ENCODE results near the gene SRBD1.

DNA sequence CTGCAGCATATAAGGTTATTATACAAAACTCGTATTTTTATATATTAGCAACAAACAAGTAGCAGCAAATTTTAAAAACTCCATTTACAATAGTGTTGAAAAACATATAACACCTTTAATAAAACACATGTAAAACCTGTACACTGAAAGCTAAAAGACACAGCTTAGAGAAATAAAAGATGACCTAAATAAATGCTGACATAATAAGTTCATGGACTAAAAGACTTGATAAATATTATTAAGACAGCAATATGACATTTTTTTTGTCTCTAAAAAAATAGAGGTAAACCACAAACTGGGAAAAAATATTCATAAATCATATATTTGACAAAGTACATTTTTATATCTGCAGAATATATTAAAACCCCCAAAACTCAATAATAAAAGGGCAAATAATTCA is 201.4 kb downstream of the SRBD1 start:
- no peak for TF ChIP-seq POLR2A (IDR thresholded peaks at IDR 0.05)
- TF ChIP-seq EP300 (IDR thresholded peaks at IDR 0.05) = no peak
